ENCODE data around the gene SLC22A23.

GRCh38 chr6:3447005-3447404 is 9.8 kb downstream of the SLC22A23 start:
- TF ChIP-seq CTCF (IDR thresholded peaks at IDR 0.05), result no peak
- no peak for TF ChIP-seq ZFX (IDR thresholded peaks at IDR 0.05; ENCODE audit: borderline replicate concordance)

Data from 22Rv1 (cell line).